ENCODE data around the gene GNB1L. TPM values are rescaled to one million over a fixed set of nuclear protein-coding genes. Genes with fewer than 3 reads are reported as not detected.
"Not testable (repeated sequence)": the region's sequence is repeated elsewhere in the genome, so short reads cannot be mapped to it uniquely, and the experiment has no call there.

GNB1L gene
- total and polyA plus RNA-seq, 8 donors: 2.1 to 4.8 (median 3.6) TPM

DNA sequence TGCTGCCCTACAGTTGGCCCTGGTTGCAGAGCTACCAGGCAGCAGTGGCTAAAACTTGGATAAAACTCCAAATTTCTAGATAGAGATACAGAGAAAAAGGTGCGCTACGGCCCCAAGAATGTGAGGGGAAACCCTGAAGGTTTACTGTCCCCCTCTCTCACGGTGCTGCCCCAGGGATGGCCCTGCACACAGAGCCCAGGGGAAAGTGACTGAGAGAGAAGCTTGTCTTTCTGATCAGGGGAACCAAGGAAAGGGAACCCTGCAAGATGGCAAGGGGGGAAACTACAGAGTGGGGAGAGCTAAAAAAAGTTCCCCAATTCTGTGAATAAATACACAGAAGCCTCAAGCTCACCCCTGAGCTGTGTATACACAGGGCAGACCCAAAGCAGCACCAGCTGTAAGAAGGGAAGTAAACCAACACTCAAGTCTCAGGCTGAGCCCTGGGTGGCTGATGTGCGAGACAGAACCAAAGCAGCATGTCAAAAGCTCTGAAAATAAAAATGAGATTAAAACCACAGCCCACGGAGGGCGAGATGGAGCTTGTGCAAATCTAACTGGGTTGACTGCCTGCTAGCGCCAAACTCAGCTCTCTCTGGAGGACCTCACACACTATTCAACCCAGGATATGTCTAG, 22.1 kb downstream of the GNB1L start:
- Histone ChIP-seq H3K27me3 (no peaks in the 10 kb centered on the region), H3K4me1 (no peaks in the 10 kb centered on the region), H3K9me3 (no peaks in the 10 kb centered on the region), H3K4me3 (no peak overlapping the region), H3K36me3 (no peaks in the 10 kb centered on the region), H3K27ac (no peak overlapping the region)
- WGBS, 2 donors: 92 to 94% methylated on average over 7 of the region's 7 CpGs
- TF ChIP-seq, protein P1, sequence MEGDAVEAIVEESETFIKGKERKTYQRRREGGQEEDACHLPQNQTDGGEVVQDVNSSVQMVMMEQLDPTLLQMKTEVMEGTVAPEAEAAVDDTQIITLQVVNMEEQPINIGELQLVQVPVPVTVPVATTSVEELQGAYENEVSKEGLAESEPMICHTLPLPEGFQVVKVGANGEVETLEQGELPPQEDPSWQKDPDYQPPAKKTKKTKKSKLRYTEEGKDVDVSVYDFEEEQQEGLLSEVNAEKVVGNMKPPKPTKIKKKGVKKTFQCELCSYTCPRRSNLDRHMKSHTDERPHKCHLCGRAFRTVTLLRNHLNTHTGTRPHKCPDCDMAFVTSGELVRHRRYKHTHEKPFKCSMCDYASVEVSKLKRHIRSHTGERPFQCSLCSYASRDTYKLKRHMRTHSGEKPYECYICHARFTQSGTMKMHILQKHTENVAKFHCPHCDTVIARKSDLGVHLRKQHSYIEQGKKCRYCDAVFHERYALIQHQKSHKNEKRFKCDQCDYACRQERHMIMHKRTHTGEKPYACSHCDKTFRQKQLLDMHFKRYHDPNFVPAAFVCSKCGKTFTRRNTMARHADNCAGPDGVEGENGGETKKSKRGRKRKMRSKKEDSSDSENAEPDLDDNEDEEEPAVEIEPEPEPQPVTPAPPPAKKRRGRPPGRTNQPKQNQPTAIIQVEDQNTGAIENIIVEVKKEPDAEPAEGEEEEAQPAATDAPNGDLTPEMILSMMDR (IDR thresholded peaks at IDR 0.05): no peak
- no peak for FAIRE-seq
- intact Hi-C loops (cut with DNase I): no loop called here
- ATAC-seq: no peak
- no peak for DNase-seq

GRCh38 chr22:19831979-19832378, 22.7 kb downstream of the GNB1L start:
- FAIRE-seq; H3K4me1 ChIP-seq; H3K27me3 ChIP-seq; H3K36me3 ChIP-seq; intact Hi-C loops (cut with DNase I); ATAC-seq; H3K4me3 ChIP-seq; H3K27ac ChIP-seq; H3K9me3 ChIP-seq: not testable (repeated sequence)
- DNase-seq: peak in 1 of 6 donors; percentile 2
- 85 to 98% methylated on average over 3 of the region's 3 CpGs for WGBS, 2 donors

GRCh38 chr22:19831016-19831415, 23.7 kb downstream of the GNB1L start:
- Histone ChIP-seq H3K36me3 (no peaks in the 10 kb centered on the region), H3K9me3 (no peaks in the 10 kb centered on the region), H3K27me3 (no peaks in the 10 kb centered on the region), H3K27ac (no peak overlapping the region), H3K4me1 (no peaks in the 10 kb centered on the region), H3K4me3 (no peak overlapping the region)
- TF ChIP-seq, protein P1 (IDR thresholded peaks at IDR 0.05): no peak
- DNase-seq: no peak
- ATAC-seq: no peak
- FAIRE-seq: no peak
- intact Hi-C loops (cut with DNase I): no loop called here
- 94 to 97% methylated on average over 6 of the region's 6 CpGs for WGBS, 2 donors

- H3K4me1 ChIP-seq: no peaks in the 10 kb centered on the region
- DNase-seq (no peak), ATAC-seq (no peak), FAIRE-seq (no peak)
- no peak overlapping the region for H3K27ac ChIP-seq
- intact Hi-C loops (cut with DNase I): no loop called here
- H3K27me3 ChIP-seq: no peaks in the 10 kb centered on the region
- H3K36me3 ChIP-seq: no peaks in the 10 kb centered on the region
- no peaks in the 10 kb centered on the region for H3K9me3 ChIP-seq
- TF ChIP-seq, protein P1 (IDR thresholded peaks at IDR 0.05): no peak
- H3K4me3 ChIP-seq: no peak overlapping the region
- WGBS, 2 donors: 87 to 93% methylated on average over 2 of the region's 2 CpGs
These were observed 26.7 kb downstream of the GNB1L start for GRCh38 chr22:19828035-19828401.

- no peaks in the 10 kb centered on the region for H3K36me3 ChIP-seq
- H3K4me1 ChIP-seq: no peaks in the 10 kb centered on the region
- no peak for ATAC-seq
- 73 to 74% methylated on average over 10 of the region's 10 CpGs for WGBS, 2 donors
- H3K27me3 ChIP-seq: no peaks in the 10 kb centered on the region
- no peaks in the 10 kb centered on the region for H3K9me3 ChIP-seq
- no peak for FAIRE-seq
- no peak overlapping the region for H3K27ac ChIP-seq
- no peak overlapping the region for H3K4me3 ChIP-seq
- no peak for DNase-seq
- TF ChIP-seq, protein P1 (IDR thresholded peaks at IDR 0.05): no peak
- intact Hi-C loops (cut with DNase I): no loop called here
These were observed 27.2 kb downstream of the GNB1L start for GRCh38 chr22:19827341-19828034.

All from pancreas (tissue), 10 donors.